Activated naive CD4-positive, alpha-beta T cell treated with anti-CD3 and anti-CD28 coated beads, Interleukin-2, amount 50 U/mL, for 72 hours (primary cell): ENCODE results near the gene IFNGR1. TPM values are rescaled to one million over a fixed set of nuclear protein-coding genes. Genes with fewer than 3 reads are reported as not detected.
"Not testable (repeated sequence)": the region's sequence is repeated elsewhere in the genome, so short reads cannot be mapped to it uniquely, and the experiment has no call there.

Experiments
- ATAC-seq, 2 donors: fragments of 150-1000 bp; cut with Tn5 transposase; 2 replicates each; pipeline ENCODE4 v1.10.0; 2021; ENCODE audit warnings: mild to moderate bottlenecking in 2 of 2, moderate library complexity in 2 of 2
- DNase-seq, 2 donors: peaks; one replicate each; pipeline ENCODE4 v3.0.0; 2021 to 2022; ENCODE audit warnings: low spot score in 2 of 2
- H3K27ac Mint-ChIP-seq, 2 donors: one replicate each; pipeline ENCODE4 v1.8.0; 2022; ENCODE audit warnings: mild to moderate bottlenecking in 2 of 2, mixed read lengths in 2 of 2
- H3K36me3 Mint-ChIP-seq, 2 donors: one replicate each; pipeline ENCODE4 v1.8.0; 2022; ENCODE audit warnings: mixed read lengths in 2 of 2
- H3K9me3 Mint-ChIP-seq, 2 donors: one replicate each; pipeline ENCODE4 v1.8.0; 2022; ENCODE audit warnings: mixed read lengths in 2 of 2
- total RNA-seq, 2 donors: library from RNA; stranded (reverse); gene quantifications; one replicate each; pipeline ENCODE4 v1.2.3, GENCODE V29; 2022

Gene IFNGR1
- total RNA-seq, 2 donors from 2014 or later = 32.7 to 62.5 TPM

DNA sequence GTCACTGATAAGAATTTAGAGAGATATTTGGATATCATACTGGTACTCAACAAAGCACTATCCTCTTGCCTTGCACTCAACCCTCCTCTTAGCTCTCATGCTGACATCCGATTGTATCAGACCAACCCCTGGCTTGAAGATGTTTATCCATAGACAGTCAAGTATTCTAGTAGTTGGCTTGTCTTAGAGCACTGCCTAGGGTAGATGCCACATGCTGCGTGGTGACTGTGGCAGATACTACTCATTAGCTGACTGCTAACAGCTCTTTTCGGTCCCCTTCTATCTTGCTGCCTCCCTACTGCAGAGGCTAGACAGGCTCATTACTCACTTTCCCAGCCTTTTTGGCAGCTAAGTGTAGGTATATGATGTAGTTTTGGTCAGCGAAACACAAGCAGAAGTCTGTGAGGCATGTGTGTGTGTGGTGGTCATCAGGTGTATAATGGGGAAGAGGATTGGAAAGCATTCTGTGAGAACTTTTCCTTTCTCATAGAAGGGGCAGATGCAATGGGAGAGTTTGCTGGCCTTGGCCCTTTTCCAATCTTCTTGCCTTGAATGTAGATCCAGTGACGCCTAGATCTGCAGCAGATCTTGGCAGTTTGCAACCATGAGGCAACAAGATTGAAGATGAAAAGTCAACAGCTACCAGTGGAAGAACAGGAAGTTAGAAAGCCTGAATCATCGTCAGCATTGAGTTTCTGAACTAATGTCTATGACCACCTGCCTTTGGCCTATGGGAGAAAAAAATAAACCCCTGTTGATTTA lies 4.4 kb upstream of the IFNGR1 start:
- peaks cover 0 to 12% of the 10 kb centered on the region in 2 donors for H3K9me3 Mint-ChIP-seq
- no peak overlapping the region for H3K27ac Mint-ChIP-seq
- peaks cover 4 to 24% of the 10 kb centered on the region in 2 donors for H3K36me3 Mint-ChIP-seq
- DNase-seq (no peak), ATAC-seq (no peak)

DNA sequence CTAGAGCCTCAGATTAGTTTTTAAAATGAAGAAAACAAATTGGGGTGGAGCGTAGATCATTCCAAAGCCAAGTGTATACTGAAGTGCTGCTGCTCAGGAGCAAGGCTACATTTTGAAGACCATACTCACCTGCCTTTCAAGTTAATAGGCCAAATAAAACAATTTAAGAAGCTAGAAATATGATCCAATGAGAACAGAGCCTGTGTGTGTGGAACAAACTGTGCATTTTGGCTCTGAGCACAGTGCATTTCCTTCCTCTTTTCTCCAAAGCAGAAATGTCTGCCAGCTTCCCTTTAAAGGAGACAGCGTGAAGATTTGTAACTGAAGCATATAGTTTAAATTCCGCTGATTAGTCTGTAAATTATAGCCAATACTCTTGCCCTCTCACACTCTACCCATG lies 3.2 kb upstream of the IFNGR1 start:
- ATAC-seq = no peak
- H3K9me3 Mint-ChIP-seq = peaks cover 0 to 12% of the 10 kb centered on the region in 2 donors
- no peak for DNase-seq
- peaks cover 12 to 36% of the 10 kb centered on the region in 2 donors for H3K36me3 Mint-ChIP-seq
- H3K27ac Mint-ChIP-seq = no peak overlapping the region

DNA sequence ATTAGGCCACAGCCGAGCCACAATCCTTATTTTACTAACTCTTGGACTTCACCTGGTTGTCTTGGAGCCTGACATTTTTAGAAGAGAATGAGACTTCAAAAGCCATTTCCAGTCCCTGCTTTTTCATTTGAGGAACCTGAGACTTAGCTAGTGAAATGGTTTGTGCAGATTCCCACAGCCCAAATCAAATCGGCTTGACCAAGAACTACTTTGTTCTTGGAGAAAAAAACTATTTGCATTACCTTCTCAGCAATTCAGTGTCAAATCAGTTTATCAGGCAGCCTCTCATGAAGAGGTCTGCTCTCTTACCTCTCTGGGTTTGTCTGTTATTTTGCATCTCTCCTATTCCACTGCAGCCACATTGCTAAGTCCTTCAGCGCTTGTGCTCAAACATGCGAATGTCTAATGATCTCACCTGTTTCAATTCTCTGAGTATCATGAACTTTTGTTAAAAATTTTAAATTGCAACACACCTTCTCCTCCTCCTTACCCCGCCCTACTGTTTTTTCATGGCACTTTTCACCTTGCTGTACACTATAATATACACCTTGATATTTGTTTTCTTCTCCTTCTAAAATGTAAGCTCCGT lies 573 bp upstream of the IFNGR1 start:
- Mint-ChIP-seq H3K27ac (peak overlapping the region; percentile 77 to 99), H3K36me3 (peaks cover 15 to 34% of the 10 kb centered on the region in 2 donors), H3K9me3 (peaks cover 0 to 8% of the 10 kb centered on the region in 2 donors)
- DNase-seq (no peak), ATAC-seq (no peak)

DNA sequence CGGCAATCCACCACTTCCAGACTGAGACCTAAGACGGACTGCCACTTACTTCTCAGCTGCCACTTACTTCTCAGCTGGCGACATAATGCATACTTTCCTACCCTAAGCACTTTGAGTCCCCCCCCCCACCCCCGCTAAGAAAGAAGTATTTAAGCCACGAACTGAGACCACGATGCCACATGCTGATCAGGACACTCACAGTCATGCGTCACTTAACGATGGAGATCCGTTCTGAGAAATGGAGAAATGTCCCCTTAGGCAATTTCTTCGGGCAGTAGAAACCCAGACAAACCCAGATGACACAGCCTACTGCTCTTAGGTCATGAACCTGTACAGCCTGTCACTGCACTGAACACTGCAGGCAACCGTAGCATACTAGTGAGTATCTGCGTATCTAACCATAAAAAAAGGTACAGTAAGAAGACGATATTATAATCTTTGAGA lies 690 bp downstream of the IFNGR1 start:
- H3K9me3 Mint-ChIP-seq = no peaks in the 10 kb centered on the region
- DNase-seq (peak; percentile 22 to 65), ATAC-seq (peak; percentile 68 to 85)
- H3K36me3 Mint-ChIP-seq = peaks cover 15 to 26% of the 10 kb centered on the region in 2 donors
- H3K27ac Mint-ChIP-seq = peak overlapping the region; percentile 99 to 100

DNA sequence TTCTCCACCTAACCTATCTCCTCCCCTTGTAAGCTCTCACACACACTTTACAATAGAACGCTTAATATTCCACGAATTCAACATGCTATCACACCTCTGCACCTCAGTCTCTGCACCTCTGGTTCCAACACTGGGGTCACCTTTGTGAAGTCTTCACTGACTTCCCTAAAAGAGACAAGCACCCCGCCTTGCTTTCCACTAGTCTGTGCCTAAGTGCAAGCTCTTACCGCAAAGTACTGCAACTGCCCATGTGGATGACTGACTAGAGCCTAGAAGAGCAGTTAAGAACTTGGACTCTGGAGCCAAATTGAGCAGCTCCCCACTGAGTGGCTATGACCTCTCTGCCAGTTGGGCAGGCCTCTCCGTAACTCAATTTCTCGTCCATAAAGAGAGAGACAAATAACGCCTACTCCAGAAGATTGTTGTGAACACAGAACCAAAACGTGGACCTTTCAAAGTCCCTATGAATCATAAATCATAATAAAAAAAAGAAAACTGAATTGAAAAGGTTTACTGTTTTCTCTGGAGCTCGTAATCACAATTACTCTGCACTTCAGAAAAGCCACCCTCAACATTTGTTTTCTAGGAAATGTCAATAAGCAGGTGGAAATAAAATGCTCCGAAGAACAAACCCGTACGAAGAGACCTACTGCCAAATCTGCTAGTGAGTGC lies 1.2 kb downstream of the IFNGR1 start:
- peaks cover 15 to 30% of the 10 kb centered on the region in 2 donors for H3K36me3 Mint-ChIP-seq
- ATAC-seq (no peak), DNase-seq (no peak)
- H3K9me3 Mint-ChIP-seq = no peaks in the 10 kb centered on the region
- peak overlapping the region; percentile 99 to 100 for H3K27ac Mint-ChIP-seq

DNA sequence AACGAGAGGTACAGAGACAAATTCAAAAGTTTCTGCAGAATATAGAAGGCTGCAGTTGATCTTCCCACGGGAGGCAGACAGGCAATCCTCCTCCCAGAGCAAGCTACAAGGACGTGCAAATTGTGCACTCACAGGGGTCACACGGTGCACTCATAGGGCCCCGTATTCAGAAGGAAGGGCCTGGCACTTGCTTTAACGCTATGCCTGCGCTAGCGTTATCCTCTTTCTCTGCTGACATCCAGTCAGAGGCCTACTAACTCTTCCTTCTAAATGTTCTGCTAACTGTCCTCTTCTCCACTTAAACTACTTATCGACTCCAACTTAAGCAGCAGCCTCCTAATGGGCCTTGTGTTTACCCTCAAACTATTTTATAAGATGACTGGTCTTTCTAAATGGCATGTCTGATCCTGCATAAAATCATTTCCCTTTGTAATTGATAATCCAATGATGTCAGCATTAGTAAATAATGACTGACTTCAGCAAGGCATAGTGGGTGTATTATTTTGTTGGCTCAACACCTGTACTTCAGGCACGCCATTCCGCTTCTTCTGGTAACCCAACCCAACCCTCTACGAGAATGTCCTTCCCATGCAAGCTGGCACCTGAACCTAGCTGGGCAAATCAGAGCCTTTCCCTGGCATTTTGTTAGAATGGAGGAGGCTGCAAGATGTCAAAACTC lies 2.2 kb downstream of the IFNGR1 start:
- DNase-seq = no peak
- Mint-ChIP-seq H3K27ac (peak overlapping the region in 1 of 2 donors; percentile 99), H3K36me3 (peaks cover 15 to 38% of the 10 kb centered on the region in 2 donors), H3K9me3 (no peaks in the 10 kb centered on the region)
- ATAC-seq = no peak

DNA sequence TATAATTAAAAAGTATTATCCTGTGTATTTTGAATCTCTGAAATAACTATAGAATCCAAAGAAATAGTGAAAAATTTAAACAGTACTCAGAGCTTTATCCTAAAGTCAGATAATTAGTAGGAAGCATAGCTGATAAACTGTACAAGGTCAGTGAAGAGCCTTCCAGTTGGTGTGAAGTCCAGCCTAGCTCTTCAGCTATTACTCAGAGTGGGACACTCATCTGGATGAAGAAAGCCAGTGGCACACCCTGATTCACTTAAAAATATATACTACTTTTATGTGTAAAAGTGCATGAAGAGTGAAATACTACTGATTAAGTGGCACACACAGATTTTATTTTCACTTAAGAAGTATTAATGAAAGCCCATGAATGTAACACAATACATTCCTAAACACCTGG lies 3.1 kb downstream of the IFNGR1 start:
- DNase-seq = no peak
- no peak for ATAC-seq
- Mint-ChIP-seq H3K36me3 (peaks cover 15 to 47% of the 10 kb centered on the region in 2 donors), H3K27ac (no peak overlapping the region), H3K9me3 (no peaks in the 10 kb centered on the region)

DNA sequence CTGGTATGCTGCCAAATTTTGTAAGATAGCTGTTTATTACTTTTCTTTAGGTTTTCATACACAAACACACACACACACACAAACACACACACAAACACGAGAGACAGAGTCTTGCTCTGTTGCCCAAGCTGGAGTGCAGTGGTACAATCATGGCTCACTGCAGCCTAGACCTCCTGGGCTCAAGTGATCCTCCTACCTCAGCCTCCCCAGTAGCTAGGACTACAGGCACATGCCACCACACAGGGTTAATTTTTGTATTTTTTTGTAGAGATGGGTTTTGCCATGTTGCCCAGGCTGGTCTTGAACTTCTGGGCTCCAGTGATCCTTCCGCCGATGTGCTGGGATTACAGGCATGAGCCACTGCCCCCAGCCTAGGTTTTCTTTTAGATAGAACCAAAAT lies 3.6 kb downstream of the IFNGR1 start:
- not testable (repeated sequence) for DNase-seq, H3K27ac Mint-ChIP-seq, H3K9me3 Mint-ChIP-seq, ATAC-seq
- peaks cover 15 to 50% of the 10 kb centered on the region in 2 donors for H3K36me3 Mint-ChIP-seq

DNA sequence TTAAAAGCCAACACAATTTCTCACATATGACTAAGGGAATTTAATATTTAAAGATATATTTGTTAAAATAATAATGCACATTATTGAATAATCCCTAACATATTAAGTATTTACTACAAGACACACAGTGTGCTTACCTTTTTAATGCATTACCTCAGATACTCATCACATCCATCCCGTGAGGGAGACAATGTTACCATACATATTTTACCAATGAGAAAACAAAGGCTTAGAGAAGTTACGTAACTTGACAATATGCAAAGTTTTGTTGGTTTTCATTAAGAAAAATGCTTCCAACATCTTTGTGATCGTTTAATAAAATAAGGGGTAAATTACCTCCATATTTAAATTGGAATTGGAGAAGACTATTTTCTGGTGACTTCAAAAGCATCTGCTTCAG lies 4.3 kb downstream of the IFNGR1 start:
- ATAC-seq (no peak), DNase-seq (no peak)
- H3K27ac Mint-ChIP-seq = no peak overlapping the region
- H3K36me3 Mint-ChIP-seq = peaks cover 17 to 54% of the 10 kb centered on the region in 2 donors
- no peaks in the 10 kb centered on the region for H3K9me3 Mint-ChIP-seq

DNA sequence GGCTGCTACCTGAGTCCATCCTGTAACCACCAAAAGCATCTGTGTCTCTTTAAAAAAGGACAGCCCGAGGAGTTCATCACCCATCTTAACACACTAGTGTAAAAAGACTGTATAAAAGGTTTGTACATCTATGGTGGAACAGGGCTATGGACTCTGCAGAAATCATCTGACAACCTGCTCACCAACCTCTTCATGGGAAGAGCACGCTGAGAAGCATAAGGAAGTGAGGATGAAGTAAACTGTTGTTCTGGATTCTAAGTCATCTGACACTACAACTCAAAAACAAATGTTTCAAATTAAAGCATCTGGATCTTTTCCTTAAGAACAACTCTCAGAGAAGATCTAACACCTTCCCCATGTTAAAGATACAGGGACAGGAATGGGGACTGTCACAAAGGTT lies 5.4 kb downstream of the IFNGR1 start:
- H3K27ac Mint-ChIP-seq = no peak overlapping the region
- ATAC-seq (no peak), DNase-seq (no peak)
- H3K9me3 Mint-ChIP-seq = peaks cover 0 to 8% of the 10 kb centered on the region in 2 donors
- H3K36me3 Mint-ChIP-seq = peaks cover 25 to 63% of the 10 kb centered on the region in 2 donors

DNA sequence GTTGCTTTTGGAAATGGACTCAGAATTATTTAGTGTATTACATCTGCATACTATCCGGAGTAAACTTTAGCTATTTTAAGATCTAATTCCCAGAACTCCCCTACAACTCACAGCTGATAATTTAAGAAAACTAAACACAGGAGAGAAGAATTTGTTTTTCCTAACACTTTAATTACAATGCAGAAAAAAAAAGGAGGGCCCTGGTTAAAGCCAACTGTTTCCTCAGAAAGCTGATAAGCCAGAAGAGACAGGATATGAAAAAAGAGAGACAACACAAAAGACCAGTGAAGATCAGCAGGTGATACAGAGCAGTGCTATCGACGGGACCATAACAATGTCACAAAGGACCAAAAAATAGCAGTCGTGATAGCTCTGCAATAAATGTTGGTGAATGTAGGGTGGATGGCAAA lies 5.8 kb downstream of the IFNGR1 start:
- H3K9me3 Mint-ChIP-seq = peaks cover 0 to 8% of the 10 kb centered on the region in 2 donors
- ATAC-seq = no peak
- H3K36me3 Mint-ChIP-seq = peaks cover 21 to 63% of the 10 kb centered on the region in 2 donors
- DNase-seq = no peak
- peak overlapping the region in 1 of 2 donors; percentile 22 for H3K27ac Mint-ChIP-seq

DNA sequence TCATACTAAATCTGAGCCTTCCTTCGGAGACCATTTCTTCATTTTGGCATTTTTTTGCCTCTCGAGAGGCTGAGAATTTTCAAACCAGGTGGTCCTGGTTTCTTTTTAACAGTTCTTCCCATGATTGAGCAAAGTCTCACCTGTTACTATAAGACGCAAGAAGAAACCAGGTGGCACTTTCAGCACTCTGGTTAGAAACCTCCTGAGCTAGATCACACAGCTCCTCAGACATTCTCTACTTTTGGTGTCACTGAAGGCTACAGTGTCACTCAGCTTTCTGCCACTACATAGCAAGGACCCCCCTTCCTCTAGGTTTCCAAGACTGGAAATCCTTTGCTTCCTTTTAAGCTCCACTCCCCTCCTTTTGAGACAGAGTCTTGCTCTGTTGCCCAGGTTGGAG lies 7.3 kb downstream of the IFNGR1 start:
- no peak for ATAC-seq
- Mint-ChIP-seq H3K9me3 (peaks cover 0 to 16% of the 10 kb centered on the region in 2 donors), H3K36me3 (peaks cover 11 to 61% of the 10 kb centered on the region in 2 donors), H3K27ac (no peak overlapping the region)
- DNase-seq = no peak

DNA sequence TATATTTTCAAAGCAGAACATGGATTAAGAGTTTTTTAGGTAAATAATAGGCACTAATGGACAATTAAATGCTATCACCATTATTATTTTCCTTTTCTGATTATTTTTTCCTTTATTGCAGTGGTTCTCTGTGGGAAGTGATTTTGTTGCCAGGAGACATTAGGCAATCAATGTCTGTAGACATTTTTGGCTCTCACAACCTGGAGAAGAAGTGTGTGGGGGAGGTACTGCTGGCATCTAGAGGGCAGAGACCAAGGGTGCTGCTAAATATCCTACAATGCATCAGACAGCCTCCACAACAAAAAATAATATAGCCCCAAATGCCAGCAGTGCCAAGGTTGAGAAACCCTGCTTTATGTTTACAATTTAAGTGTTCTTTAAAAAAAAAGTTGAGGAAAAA lies 8.3 kb downstream of the IFNGR1 start:
- ATAC-seq = no peak
- Mint-ChIP-seq H3K9me3 (peaks cover 0 to 16% of the 10 kb centered on the region in 2 donors), H3K36me3 (peaks cover 11 to 61% of the 10 kb centered on the region in 2 donors), H3K27ac (no peak overlapping the region)
- no peak for DNase-seq

DNA sequence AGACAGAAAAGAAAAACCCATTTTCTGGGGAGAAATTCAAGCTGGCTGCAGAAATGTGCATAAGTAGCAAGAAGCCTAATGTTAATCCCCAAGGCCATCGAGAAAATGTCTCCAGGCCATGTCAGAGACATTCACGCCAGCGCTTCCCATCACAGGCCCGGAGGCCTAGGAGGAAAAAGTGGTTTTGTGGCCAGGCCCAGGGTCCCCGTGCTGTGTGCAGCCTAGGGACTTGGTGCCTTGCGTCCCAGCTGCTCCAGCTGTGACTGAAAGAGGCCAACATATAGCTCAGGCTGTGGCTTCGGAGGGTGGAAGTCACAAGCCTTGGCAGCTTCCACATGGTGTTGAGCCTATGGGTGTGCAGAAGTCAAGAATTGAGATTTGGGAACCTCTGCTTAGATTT lies 10.9 kb downstream of the IFNGR1 start:
- ATAC-seq (no peak), DNase-seq (no peak)
- peaks cover 0 to 16% of the 10 kb centered on the region in 2 donors for H3K9me3 Mint-ChIP-seq
- H3K27ac Mint-ChIP-seq = no peak overlapping the region
- H3K36me3 Mint-ChIP-seq = peaks cover 11 to 75% of the 10 kb centered on the region in 2 donors

DNA sequence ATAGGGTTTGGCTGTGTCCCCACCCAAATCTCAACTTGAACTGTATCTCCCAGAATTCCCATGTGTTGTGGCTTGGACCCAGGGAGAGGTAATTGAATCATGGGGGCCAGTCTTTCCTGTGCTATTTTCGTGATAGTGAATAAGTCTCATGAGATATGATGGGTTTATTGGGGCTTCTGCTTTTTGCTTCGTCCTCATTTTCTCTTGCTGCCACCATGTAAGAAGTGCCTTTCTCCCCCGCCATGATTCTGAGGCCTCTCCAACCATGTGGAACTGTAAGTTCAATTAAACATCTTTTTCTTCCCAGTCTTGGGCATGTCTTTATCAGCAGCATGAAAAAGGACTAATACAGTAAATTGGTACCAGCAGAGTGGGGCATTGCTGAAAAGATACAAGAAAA lies 11.7 kb downstream of the IFNGR1 start:
- H3K36me3 Mint-ChIP-seq = peaks cover 11 to 73% of the 10 kb centered on the region in 2 donors
- ATAC-seq, DNase-seq, H3K27ac Mint-ChIP-seq: not testable (repeated sequence)
- peaks cover 0 to 16% of the 10 kb centered on the region in 2 donors for H3K9me3 Mint-ChIP-seq

DNA sequence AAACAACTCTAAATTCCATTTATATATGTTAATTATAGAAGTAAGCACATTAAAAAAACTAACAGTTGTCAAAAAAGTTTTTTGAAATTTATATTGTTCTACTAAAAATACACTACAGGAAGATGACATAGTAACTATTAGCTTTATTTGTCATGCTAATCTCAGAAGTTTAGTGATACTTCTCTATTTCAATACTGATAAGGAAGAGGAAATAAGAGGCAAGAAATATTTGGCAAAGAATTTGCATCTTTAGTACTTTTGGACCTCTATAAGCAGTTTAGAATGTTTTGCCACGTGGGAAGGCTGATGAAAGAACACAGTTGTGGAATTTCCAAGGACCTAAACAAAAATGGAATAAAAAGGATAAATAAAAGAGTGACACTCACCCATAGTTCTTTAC lies 12.6 kb downstream of the IFNGR1 start:
- no peak for DNase-seq
- ATAC-seq = no peak
- Mint-ChIP-seq H3K27ac (no peak overlapping the region), H3K9me3 (peaks cover 0 to 16% of the 10 kb centered on the region in 2 donors), H3K36me3 (peaks cover 11 to 64% of the 10 kb centered on the region in 2 donors)

DNA sequence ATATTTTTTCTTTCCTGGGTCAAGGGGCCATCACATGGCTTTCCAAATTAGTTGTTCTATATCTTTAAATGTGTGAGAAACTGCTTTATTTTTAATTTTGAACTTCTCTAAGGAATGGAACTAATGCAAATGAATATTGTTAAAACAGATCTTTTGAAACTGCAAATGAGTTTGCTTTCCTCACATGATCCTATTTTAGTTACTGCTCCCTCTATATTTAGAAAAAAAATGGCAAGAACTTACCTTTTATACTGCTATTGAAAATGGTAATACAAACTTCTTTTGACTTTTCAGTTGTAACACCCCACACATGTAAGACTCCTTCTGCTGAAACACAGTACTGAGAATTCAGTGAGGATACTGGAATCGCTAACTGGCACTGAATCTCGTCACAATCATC lies 15.9 kb downstream of the IFNGR1 start:
- no peak overlapping the region for H3K27ac Mint-ChIP-seq
- H3K36me3 Mint-ChIP-seq = peaks cover 0 to 38% of the 10 kb centered on the region in 2 donors
- DNase-seq (no peak), ATAC-seq (no peak)
- H3K9me3 Mint-ChIP-seq = peaks cover 0 to 8% of the 10 kb centered on the region in 2 donors
